Ishikawa (cell line): ENCODE results near the gene CDADC1.

ENCODE experiments used
- EP300 ChIP-seq: IDR thresholded peaks from 2 replicates; pipeline ENCODE4 v1.6.1; 2012; ENCODE audit warnings: borderline replicate concordance
- RAD21 ChIP-seq: IDR thresholded peaks from 2 replicates; pipeline ENCODE4 v1.6.1; 2012; ENCODE audit warnings: low read depth

DNA sequence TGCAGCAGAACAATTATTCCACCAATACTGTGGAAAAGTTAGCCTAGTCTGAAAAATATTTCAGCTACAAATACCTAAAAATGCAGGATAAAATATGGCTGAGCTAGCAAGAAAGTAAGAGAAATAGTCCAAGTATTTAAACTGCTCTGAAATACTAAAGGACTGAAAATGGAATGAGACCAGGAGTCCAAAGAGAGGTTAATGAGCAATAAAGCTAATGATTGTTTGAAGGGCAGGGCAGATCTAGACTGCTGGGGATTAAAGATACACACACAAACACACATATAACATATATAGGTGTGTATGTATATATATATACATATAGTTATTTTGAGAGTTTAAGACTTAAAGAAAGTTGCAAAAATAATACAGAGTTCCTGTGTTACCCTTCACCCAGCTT lies 2.6 kb upstream of the CDADC1 start:
- TF ChIP-seq RAD21: no peak
- no peak for TF ChIP-seq EP300
